GM13976 (cell line): ENCODE data around the gene TMIGD1.
"Not testable (repeated sequence)": the region's sequence is repeated elsewhere in the genome, so short reads cannot be mapped to it uniquely, and the experiment has no call there.

ENCODE experiments used
- DNase-seq: peaks from one replicate; pipeline ENCODE4 v3.0.0; 2012; ENCODE audit warnings: low spot score
- in situ Hi-C: fragments of 300-500 bp; cut with MboI; formaldehyde crosslinking; loops from one replicate; pipeline ENCODE4 v1.12.0; 2022; ENCODE audit warnings: low sequenced_read_pairs, mixed read lengths, inconsistent platforms; ENCODE audit not compliant: unreplicated experiment
- TF ChIP-seq, protein P1 (sequence below): IDR thresholded peaks from 2 replicates; pipeline ENCODE4 v1.5.1; 2012; ENCODE audit warnings: borderline replicate concordance, mild to moderate bottlenecking; ENCODE audit not compliant: insufficient read depth; ENCODE audit errors: extremely low read depth, missing control alignments, control extremely low read depth

TMIGD1 gene

DNA sequence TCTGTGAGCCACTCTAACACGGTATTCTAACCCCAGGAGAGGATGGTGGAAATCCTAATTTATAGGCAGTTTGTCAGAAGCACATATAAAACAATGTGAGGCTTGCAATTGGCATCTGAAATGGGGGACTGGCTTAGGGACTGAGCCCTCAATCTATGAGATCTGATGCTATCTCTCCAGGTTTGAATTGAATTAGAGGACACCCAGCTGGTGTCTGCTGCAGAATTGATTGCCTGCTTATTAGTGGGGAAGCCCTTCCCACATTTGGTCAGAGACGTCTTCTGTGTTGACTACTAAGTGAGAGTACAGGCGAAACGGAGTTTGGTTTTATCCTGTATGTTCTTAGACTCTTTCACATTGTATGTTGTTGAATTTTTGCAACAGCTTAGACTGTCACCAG, 13.6 kb upstream of the TMIGD1 start:
- TF ChIP-seq, protein P1, sequence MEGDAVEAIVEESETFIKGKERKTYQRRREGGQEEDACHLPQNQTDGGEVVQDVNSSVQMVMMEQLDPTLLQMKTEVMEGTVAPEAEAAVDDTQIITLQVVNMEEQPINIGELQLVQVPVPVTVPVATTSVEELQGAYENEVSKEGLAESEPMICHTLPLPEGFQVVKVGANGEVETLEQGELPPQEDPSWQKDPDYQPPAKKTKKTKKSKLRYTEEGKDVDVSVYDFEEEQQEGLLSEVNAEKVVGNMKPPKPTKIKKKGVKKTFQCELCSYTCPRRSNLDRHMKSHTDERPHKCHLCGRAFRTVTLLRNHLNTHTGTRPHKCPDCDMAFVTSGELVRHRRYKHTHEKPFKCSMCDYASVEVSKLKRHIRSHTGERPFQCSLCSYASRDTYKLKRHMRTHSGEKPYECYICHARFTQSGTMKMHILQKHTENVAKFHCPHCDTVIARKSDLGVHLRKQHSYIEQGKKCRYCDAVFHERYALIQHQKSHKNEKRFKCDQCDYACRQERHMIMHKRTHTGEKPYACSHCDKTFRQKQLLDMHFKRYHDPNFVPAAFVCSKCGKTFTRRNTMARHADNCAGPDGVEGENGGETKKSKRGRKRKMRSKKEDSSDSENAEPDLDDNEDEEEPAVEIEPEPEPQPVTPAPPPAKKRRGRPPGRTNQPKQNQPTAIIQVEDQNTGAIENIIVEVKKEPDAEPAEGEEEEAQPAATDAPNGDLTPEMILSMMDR = no peak
- in situ Hi-C loops = loop anchor here (10.0 kb wide), 1 partner anchor 367 kb away; no protein-coding TSS in a partner anchor
- DNase-seq = no peak

DNA sequence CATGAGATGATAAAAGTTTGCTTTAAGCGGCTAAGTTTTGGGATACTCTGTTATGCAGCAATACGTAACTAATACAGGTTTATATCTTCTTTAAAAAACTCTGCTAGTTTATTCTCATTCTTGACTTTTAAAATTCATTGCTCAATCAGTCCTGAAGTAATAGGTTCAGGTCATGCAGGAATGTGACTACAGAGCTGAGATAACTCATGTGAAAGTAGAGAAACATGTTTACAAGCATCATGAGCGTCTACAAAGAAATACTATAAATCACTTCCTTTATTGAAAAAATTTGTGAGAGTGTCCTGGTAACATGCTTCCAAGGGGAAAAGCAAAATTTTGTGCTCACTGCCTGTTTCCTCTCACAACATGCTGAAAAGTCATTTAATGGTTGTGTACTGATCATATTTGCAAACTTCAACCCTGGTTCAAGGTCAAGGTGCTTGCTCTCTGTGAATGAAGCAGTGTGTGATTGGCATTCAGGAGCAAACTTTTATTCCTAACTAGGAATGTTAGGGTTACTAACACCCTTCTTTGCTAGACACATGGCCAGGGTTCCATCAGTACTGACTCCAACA, 12.5 kb upstream of the TMIGD1 start:
- in situ Hi-C loops = loop anchor here (10.0 kb wide), 1 partner anchor 368 kb away; no protein-coding TSS in a partner anchor
- TF ChIP-seq, protein P1 = no peak

DNA sequence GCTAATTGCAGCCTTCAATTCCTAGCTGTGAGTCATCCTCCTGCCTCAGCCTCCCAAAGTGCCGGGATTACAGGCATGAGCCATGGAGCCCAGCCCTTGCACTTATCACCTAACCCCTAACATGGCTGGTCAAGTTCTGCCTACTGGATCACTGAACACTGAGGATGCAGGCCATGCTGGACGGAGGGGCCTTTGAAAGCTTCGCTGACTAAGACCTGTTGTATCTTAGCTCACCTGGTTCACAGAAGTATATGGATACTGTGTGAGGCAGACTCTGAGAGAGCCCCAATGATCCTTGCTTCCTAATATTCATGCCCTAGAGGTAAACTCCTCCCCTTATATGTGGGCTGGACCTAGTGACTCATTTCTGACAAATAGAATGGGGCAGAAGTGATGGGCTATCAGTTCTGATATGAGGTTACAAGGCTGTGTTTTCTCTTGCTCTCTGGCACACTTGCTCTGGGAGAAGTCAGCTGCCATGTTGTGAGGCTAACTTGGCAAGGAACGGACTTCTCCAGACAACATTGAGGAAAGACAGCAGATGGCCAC, 11.7 kb upstream of the TMIGD1 start:
- peak; percentile 28 for DNase-seq
- TF ChIP-seq, protein P1 = no peak
- in situ Hi-C loops = loop anchor here (10.0 kb wide), 1 partner anchor 369 kb away; no protein-coding TSS in a partner anchor

More for the DNA sequence above, 12.5 kb upstream of the TMIGD1 start:
- no peak for DNase-seq

DNA sequence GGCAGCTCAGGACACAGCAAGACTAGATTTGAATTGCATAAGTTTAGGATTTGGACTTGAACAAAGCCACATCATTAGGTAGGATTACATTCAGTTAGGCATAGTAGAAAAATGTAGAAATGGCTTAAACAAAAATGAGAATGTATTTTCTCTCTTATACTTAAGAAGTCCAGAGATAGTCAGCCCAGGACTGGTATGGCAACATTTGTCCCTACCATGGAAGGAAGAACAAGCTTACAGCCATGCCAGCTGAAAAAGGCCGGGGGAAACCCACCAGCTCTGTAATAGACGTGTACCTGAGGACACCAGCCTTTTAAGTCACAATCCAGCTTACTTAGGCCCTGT, 11.2 kb upstream of the TMIGD1 start:
- in situ Hi-C loops = loop anchor here (10.0 kb wide), 1 partner anchor 370 kb away; no protein-coding TSS in a partner anchor
- DNase-seq = no peak

DNA sequence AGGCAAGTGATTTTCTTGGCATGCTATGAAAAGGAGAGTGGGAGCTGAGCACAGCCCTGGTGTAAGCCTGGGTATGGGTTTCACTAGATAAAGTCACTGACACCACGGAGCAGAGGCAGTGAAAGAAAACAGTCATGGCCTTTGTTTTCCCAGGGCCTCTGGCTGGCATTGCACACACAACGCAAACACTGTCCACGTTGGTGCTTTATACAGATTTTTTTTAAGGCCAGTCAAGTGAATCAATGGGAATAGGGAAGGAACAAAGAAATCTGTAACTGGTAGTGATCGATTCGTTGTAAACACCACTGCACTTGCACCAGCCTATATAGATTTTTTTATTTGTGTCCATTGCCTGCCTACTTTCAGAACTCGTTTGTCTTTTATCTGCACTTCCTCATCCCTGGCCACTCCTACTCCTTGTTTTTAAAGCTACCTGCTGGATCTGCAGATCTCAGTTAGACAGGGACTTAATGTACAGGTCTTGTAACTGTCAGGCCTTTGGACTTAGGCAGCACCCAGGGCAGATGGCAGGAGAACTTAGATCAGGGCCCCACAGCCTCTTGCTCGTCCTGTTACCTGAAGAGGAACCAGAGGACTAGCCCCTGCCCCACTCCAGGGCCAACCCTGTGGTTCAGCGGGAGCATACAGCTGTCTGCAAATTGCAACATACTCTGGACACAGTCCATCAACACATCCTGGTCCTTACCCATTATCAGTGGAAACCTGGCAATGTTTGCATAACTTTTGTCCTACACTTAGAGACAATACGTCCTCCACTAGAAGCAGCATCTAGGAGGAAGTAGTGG, 10.6 kb upstream of the TMIGD1 start:
- in situ Hi-C loops = loop anchor here (10.0 kb wide), 1 partner anchor 370 kb away; no protein-coding TSS in a partner anchor
- no peak for DNase-seq
- TF ChIP-seq, protein P1 = no peak

More for the DNA sequence above, 11.2 kb upstream of the TMIGD1 start:
- TF ChIP-seq, protein P1 = no peak

DNA sequence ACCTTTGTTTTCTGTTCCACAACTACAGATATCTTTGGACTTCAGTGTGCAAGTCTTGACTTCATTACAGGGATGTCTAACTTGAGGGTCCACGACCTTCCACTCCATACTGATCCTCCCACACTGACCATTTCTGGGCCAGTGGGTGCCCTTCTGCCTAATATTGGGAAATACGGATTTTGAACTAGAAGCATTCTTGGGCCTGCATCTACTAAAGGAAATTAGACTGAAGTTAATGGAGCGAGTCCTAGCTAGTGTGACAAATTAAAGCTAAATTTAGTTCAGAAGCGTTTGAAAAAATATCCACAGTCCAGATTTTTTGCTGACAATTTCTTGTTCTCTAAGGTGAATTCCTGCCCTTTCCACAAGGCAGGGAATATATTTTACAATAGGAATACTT, 9.9 kb upstream of the TMIGD1 start:
- TF ChIP-seq, protein P1 = no peak
- in situ Hi-C loops = loop anchor here (10.0 kb wide), 1 partner anchor 371 kb away; no protein-coding TSS in a partner anchor
- no peak for DNase-seq

DNA sequence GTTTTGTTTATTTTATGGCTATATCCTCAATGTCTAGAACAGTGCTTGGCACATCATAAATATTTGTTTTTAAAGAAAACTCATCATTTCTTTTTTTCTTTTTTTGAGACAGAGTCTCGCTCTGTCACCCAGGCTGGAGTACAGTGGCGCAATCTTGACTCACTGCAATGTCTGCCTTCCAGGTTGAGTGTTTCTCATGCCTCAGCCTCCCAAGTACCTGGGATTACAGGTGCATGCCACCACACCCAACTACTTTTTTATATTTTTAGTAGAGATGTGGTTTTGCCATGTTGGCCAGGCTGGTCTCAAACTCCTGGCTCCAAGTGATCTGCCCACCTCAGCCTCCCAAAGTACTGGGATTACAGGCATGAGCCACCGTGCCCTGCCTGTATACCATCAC, 9.4 kb upstream of the TMIGD1 start:
- in situ Hi-C loops = loop anchor here (10.0 kb wide), 1 partner anchor 372 kb away; no protein-coding TSS in a partner anchor
- DNase-seq = not testable (repeated sequence)
